Type B pancreatic cell (in vitro differentiated cells): Measurements from ENCODE around the gene PRMT1. TPM values are rescaled to one million over a fixed set of nuclear protein-coding genes. Genes with fewer than 3 reads are reported as not detected.

Experiments used
- DNase-seq: peaks from one replicate; pipeline ENCODE4 v3.0.0; 2021; ENCODE audit warnings: mixed read lengths; ENCODE audit not compliant: unreplicated experiment; ENCODE audit errors: extremely low spot score
- H3K27ac Mint-ChIP-seq: 2 replicates; pipeline ENCODE4 v1.8.0; 2021; ENCODE audit warnings: mild to moderate bottlenecking, mixed read lengths
- H3K27me3 Mint-ChIP-seq: 2 replicates; pipeline ENCODE4 v1.8.0; 2021; ENCODE audit warnings: mixed read lengths
- H3K36me3 Mint-ChIP-seq: 2 replicates; pipeline ENCODE4 v1.8.0; 2021; ENCODE audit warnings: mixed read lengths
- H3K4me1 Mint-ChIP-seq: one replicate; pipeline ENCODE4 v1.8.0; 2021; ENCODE audit warnings: mixed read lengths; ENCODE audit not compliant: unreplicated experiment
- H3K4me3 Mint-ChIP-seq: 2 replicates; pipeline ENCODE4 v1.8.0; 2021; ENCODE audit warnings: mild to moderate bottlenecking, mixed read lengths
- H3K9me3 Mint-ChIP-seq: 2 replicates; pipeline ENCODE4 v1.8.0; 2021; ENCODE audit warnings: mixed read lengths
- CTCF ChIP-seq: fragments of 200-600 bp; sonication (generic); conservative IDR thresholded peaks from 2 replicates; pipeline ENCODE4 v1.5.0; 2021; ENCODE audit warnings: antibody characterized with exemption, mild to moderate bottlenecking
- total RNA-seq: library from RNA; stranded (reverse); gene quantifications from 2 replicates; pipeline ENCODE4 v1.2.1, GENCODE V29; 2021; ENCODE audit warnings: low replicate concordance

PRMT1 gene
- total RNA-seq, 1 donor from 2014 or later = 195 TPM

- Mint-ChIP-seq H3K27me3 (peaks cover 9% of the 10 kb centered on the region), H3K36me3 (peaks cover 3% of the 10 kb centered on the region), H3K9me3 (no peaks in the 10 kb centered on the region), H3K4me3 (peak within 1 kb of the TSS; percentile 92), H3K27ac (peak within 1 kb of the TSS; percentile 87), H3K4me1 (peaks cover 20% of the 10 kb centered on the region)
- TF ChIP-seq CTCF = no peak
- DNase-seq = peak; percentile 86
Observed at GRCh38 chr19:49690656-49691242, 13.7 kb downstream of the PRMT1 start, which contains the start of gene CPT1C. CPT1C (plus strand) TSS chr19:49691116; CDS start chr19:49692253, 1,137 bp downstream.

- Mint-ChIP-seq H3K27ac (peak overlapping the region; percentile 87), H3K4me3 (peak overlapping the region; percentile 92), H3K9me3 (no peaks in the 10 kb centered on the region), H3K36me3 (peaks cover 3% of the 10 kb centered on the region), H3K27me3 (peaks cover 9% of the 10 kb centered on the region), H3K4me1 (peaks cover 20% of the 10 kb centered on the region)
- TF ChIP-seq CTCF = no peak
- DNase-seq = peak; percentile 85
Observed at GRCh38 chr19:49691243-49692146, 14.4 kb downstream of the PRMT1 start.

- H3K4me3 Mint-ChIP-seq = peak overlapping the region; percentile 92
- peaks cover 3% of the 10 kb centered on the region for H3K36me3 Mint-ChIP-seq
- H3K9me3 Mint-ChIP-seq = no peaks in the 10 kb centered on the region
- no peak for DNase-seq
- H3K27me3 Mint-ChIP-seq = peaks cover 9% of the 10 kb centered on the region
- TF ChIP-seq CTCF = no peak
- H3K4me1 Mint-ChIP-seq = peaks cover 20% of the 10 kb centered on the region
- no peak overlapping the region for H3K27ac Mint-ChIP-seq
Observed at GRCh38 chr19:49692147-49692506, 15.1 kb downstream of the PRMT1 start.

- no peak for DNase-seq
- no peaks in the 10 kb centered on the region for H3K27me3 Mint-ChIP-seq
- peaks cover under 1% of the 10 kb centered on the region for H3K4me1 Mint-ChIP-seq
- H3K27ac Mint-ChIP-seq = no peak overlapping the region
- no peak for TF ChIP-seq CTCF
- no peaks in the 10 kb centered on the region for H3K36me3 Mint-ChIP-seq
- no peaks in the 10 kb centered on the region for H3K9me3 Mint-ChIP-seq
- no peak overlapping the region for H3K4me3 Mint-ChIP-seq
Observed at GRCh38 chr19:49696115-49696514, 19.0 kb downstream of the PRMT1 start.

GRCh38 chr19:49696865-49697264, 19.8 kb downstream of the PRMT1 start:
- Mint-ChIP-seq H3K4me3 (no peak overlapping the region), H3K4me1 (no peaks in the 10 kb centered on the region), H3K27me3 (no peaks in the 10 kb centered on the region), H3K9me3 (no peaks in the 10 kb centered on the region), H3K27ac (no peak overlapping the region), H3K36me3 (no peaks in the 10 kb centered on the region)
- DNase-seq = no peak
- TF ChIP-seq CTCF = no peak
